ENCODE data around the gene ZBTB11.
"Not testable (repeated sequence)": the region's sequence is repeated elsewhere in the genome, so short reads cannot be mapped to it uniquely, and the experiment has no call there.

Gene ZBTB11

DNA sequence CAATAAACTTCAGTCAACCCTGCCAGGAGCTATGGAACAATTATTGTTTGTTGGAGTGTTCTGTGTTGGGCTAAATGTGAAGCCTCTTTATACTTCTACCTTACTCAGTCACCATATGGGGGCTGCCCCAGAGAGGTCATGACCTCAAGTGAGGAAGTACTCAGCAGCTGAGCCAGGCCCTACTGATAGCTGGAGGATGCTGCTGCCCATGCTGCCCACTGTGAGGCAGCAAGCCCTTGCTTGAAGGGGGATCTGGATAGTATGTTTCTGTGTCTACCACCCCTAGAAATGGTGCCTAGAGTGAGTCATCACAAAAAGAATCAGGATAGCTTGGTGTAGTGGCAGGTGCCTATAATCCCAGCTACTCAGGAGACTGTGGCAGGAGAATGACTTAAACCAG, 14.0 kb upstream of the ZBTB11 start:
- Histone ChIP-seq H3K27me3 (ENCODE audit: control insufficient read depth, insufficient read depth, low read length) (no peaks in the 10 kb centered on the region), H3K4me3 (ENCODE audit: low read length) (no peak overlapping the region), H3K36me3 (ENCODE audit: control insufficient read depth, insufficient read depth, low read length) (no peaks in the 10 kb centered on the region), H3K4me1 (ENCODE audit: control insufficient read depth, insufficient read depth, low read length) (no peaks in the 10 kb centered on the region), H3K27ac (ENCODE audit: low read length) (no peak overlapping the region), H3K9me3 (ENCODE audit: control insufficient read depth, insufficient read depth, low read length) (no peaks in the 10 kb centered on the region)
- DNase-seq (ENCODE audit: low read depth, low spot score) = no peak

DNA sequence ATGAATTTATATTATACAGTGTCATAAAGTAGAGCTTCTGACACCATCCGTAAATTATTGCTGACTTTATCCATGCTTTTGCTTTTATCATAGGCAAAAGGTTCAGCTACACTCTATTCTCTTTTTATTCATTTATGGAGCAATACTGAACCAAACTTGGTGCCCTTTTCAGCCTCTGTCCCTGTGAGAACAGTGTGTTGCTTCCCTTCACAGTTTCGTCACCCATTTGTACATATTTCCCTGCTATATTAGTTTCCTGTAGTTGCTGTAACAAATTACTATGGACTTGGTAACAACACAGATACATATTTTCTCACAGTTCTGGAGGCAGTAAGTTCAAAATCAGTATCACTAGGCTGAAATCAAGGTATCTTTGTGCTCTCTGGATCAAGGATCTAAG, 12.4 kb upstream of the ZBTB11 start:
- Histone ChIP-seq H3K9me3 (ENCODE audit: control insufficient read depth, insufficient read depth, low read length) (no peaks in the 10 kb centered on the region), H3K27ac (ENCODE audit: low read length) (no peak overlapping the region)
- WGBS (ENCODE audit: insufficient coverage, insufficient read length) = no CpG with 5 or more reads among the region's 2 CpGs

DNA sequence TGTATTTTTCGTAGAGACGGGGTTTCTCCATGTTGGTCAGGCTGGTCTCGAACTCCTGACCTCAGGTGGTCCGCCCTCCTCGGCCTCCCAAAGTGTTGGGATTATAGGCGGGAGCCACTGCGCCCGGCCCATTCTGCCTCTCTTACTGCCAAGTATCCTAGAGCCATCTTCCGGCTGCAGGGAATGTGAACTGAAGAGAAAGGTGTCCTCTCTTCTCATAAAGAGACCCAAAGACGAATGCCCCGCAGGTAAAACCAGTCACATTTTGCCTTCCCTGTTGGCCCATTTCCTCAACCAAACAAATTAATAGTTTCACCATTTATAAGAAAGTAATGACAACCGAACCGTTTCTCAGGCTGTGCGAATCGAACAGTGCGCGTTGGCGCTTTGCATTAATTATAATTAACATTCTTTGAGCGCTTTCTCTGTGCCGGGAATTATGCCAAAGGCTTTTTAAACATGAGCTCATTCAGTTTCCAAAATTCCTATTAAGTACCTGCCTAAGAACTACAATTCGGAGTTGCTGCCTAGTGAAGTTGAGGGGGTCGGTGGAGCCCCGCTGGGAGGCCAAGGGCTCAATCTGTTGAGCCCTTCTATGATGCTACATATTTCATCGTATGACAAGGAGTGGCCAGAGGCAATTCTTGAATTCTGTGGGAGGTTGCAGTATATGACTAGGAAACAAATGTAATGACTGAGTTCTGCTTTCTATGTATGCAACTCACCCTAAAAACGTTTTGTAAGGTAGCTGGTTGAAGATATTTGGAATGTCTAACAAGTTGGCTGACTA, 10.4 kb upstream of the ZBTB11 start:
- peak overlapping the region; percentile 12; the same call in 1 of the 2 replicates for H3K4me3 ChIP-seq (ENCODE audit: low read length)
- peaks cover 10% of the 10 kb centered on the region; the same call in 1 of the 2 replicates for H3K36me3 ChIP-seq (ENCODE audit: control insufficient read depth, insufficient read depth, low read length)
- no peaks in the 10 kb centered on the region for H3K27me3 ChIP-seq (ENCODE audit: control insufficient read depth, insufficient read depth, low read length)
- no peak overlapping the region for H3K27ac ChIP-seq (ENCODE audit: low read length)
- no peak for DNase-seq (ENCODE audit: low read depth, low spot score)
- no peaks in the 10 kb centered on the region for H3K9me3 ChIP-seq (ENCODE audit: control insufficient read depth, insufficient read depth, low read length)
- H3K4me1 ChIP-seq (ENCODE audit: control insufficient read depth, insufficient read depth, low read length) = no peaks in the 10 kb centered on the region
- no CpG with 5 or more reads among the region's 25 CpGs for WGBS (ENCODE audit: insufficient coverage, insufficient read length)

More for the DNA sequence above, 12.4 kb upstream of the ZBTB11 start:
- Histone ChIP-seq H3K36me3 (ENCODE audit: control insufficient read depth, insufficient read depth, low read length) (peaks cover 6% of the 10 kb centered on the region; the same call in 1 of the 2 replicates), H3K4me3 (ENCODE audit: low read length) (no peak overlapping the region), H3K4me1 (ENCODE audit: control insufficient read depth, insufficient read depth, low read length) (no peaks in the 10 kb centered on the region), H3K27me3 (ENCODE audit: control insufficient read depth, insufficient read depth, low read length) (no peaks in the 10 kb centered on the region)
- DNase-seq (ENCODE audit: low read depth, low spot score) = no peak

DNA sequence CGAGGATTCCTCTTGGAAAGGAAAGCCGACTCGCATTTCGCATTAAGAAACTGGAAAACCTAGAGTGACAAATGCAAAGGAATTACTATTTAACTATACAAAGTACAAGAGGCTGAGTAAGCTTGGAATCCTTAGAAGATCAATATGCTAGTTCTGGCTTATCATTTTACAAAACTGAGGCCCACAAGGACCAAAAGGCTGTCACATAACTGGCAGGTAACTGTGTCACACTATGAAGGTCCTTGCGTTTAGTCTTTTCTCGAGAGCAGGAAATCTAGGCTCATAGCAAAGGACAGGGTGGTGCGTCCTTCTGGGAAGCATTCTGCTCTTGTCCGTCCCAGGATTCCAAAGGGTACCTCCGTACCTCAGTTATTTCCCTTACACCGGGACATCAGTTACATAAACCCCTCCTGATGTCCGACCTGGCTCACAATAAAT, 9.0 kb upstream of the ZBTB11 start:
- Histone ChIP-seq H3K4me1 (ENCODE audit: control insufficient read depth, insufficient read depth, low read length) (no peaks in the 10 kb centered on the region), H3K27ac (ENCODE audit: low read length) (no peak overlapping the region), H3K9me3 (ENCODE audit: control insufficient read depth, insufficient read depth, low read length) (no peaks in the 10 kb centered on the region), H3K4me3 (ENCODE audit: low read length) (peak overlapping the region; percentile 79), H3K27me3 (ENCODE audit: control insufficient read depth, insufficient read depth, low read length) (no peaks in the 10 kb centered on the region), H3K36me3 (ENCODE audit: control insufficient read depth, insufficient read depth, low read length) (peaks cover 20% of the 10 kb centered on the region; the same call in 1 of the 2 replicates)
- no CpG with 5 or more reads among the region's 11 CpGs for WGBS (ENCODE audit: insufficient coverage, insufficient read length)
- no peak for DNase-seq (ENCODE audit: low read depth, low spot score)

DNA sequence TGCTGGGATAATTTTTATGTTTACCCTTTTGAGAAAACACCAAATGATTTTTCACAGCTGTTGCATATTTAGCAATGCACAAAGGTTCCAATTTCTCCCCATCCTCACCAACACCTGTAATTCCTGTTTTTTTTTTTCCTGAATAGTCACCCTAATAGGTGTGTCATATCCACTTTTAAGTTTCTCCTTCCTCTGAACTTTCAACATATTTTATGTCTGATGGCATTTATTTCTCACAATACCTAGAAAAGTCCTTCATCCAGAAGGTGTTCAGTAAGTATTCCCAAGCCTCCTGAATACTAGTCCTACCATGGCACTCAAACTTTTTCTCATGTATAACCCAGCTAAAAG, 8.1 kb upstream of the ZBTB11 start:
- no peaks in the 10 kb centered on the region for H3K9me3 ChIP-seq (ENCODE audit: control insufficient read depth, insufficient read depth, low read length)
- peaks cover 25% of the 10 kb centered on the region; the same call in 1 of the 2 replicates for H3K36me3 ChIP-seq (ENCODE audit: control insufficient read depth, insufficient read depth, low read length)
- no peaks in the 10 kb centered on the region for H3K4me1 ChIP-seq (ENCODE audit: control insufficient read depth, insufficient read depth, low read length)
- DNase-seq (ENCODE audit: low read depth, low spot score) = no peak
- no peaks in the 10 kb centered on the region for H3K27me3 ChIP-seq (ENCODE audit: control insufficient read depth, insufficient read depth, low read length)
- no peak overlapping the region for H3K27ac ChIP-seq (ENCODE audit: low read length)
- H3K4me3 ChIP-seq (ENCODE audit: low read length) = no peak overlapping the region; the same call in 1 of the 2 replicates

- Histone ChIP-seq H3K36me3 (ENCODE audit: control insufficient read depth, insufficient read depth, low read length) (peaks cover 27% of the 10 kb centered on the region), H3K9me3 (ENCODE audit: control insufficient read depth, insufficient read depth, low read length) (no peaks in the 10 kb centered on the region), H3K27me3 (ENCODE audit: control insufficient read depth, insufficient read depth, low read length) (no peaks in the 10 kb centered on the region), H3K4me3 (ENCODE audit: low read length) (no peak overlapping the region), H3K4me1 (ENCODE audit: control insufficient read depth, insufficient read depth, low read length) (no peaks in the 10 kb centered on the region; the same call in 1 of the 2 replicates), H3K27ac (ENCODE audit: low read length) (no peak overlapping the region)
- no CpG with 5 or more reads among the region's 4 CpGs for WGBS (ENCODE audit: insufficient coverage, insufficient read length)
- no peak for DNase-seq (ENCODE audit: low read depth, low spot score)
These were observed 3.5 kb upstream of the ZBTB11 start for GRCh38 chr3:101680466-101680865.

- H3K4me3 ChIP-seq (ENCODE audit: low read length); H3K4me1 ChIP-seq (ENCODE audit: control insufficient read depth, insufficient read depth, low read length); H3K9me3 ChIP-seq (ENCODE audit: control insufficient read depth, insufficient read depth, low read length); DNase-seq (ENCODE audit: low read depth, low spot score); H3K27ac ChIP-seq (ENCODE audit: low read length); H3K27me3 ChIP-seq (ENCODE audit: control insufficient read depth, insufficient read depth, low read length): not testable (repeated sequence)
- WGBS (ENCODE audit: insufficient coverage, insufficient read length) = no CpG with 5 or more reads among the region's 2 CpGs
- H3K36me3 ChIP-seq (ENCODE audit: control insufficient read depth, insufficient read depth, low read length) = peaks cover 18% of the 10 kb centered on the region
These were observed 1.9 kb upstream of the ZBTB11 start for GRCh38 chr3:101678837-101679236.

DNA sequence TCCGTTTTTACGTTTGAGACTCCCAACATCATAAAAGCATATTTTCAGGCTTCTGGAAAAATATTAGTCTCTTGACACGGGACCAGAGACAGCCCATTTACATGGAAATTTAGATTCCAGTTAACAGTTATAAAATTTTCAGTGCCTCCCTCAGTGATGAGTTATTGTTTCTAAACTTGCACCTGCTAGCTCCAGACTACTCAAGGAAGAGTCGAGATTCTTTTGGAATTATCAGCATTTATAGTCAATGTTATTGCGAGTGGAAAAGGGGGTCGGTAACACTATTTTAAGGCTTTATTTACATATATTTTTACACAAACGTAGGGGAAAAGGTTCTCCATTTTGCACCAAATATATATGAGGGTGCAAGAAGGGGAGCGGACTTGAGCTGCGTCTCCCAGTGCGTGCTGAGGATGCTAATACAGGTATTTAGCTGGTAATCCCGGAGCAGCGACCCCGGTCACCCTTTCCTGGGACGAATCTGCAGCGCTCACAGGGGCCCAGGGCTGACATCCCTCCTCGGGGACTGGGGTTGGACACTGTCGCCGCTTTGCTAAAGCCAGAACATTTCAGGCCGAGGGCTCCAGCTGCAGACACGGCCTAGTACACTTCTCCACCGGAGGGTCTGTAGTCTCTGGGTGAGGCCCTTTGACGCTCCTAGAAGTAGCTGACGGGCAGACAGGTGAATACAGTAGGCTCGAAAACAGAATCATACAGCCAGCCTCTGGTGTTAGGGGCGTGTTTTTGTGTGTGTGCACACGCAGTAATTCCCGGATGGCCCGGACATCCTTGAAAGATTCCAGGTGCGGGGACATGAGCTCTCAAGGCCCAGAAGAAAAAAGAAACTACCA, 729 bp upstream of the ZBTB11 start:
- H3K4me1 ChIP-seq (ENCODE audit: control insufficient read depth, insufficient read depth, low read length) = no peaks in the 10 kb centered on the region; the same call in 1 of the 2 replicates
- peaks cover 18% of the 10 kb centered on the region for H3K36me3 ChIP-seq (ENCODE audit: control insufficient read depth, insufficient read depth, low read length)
- no CpG with 5 or more reads among the region's 29 CpGs for WGBS (ENCODE audit: insufficient coverage, insufficient read length)
- H3K27ac ChIP-seq (ENCODE audit: low read length) = no peak overlapping the region
- H3K27me3 ChIP-seq (ENCODE audit: control insufficient read depth, insufficient read depth, low read length) = no peaks in the 10 kb centered on the region
- DNase-seq (ENCODE audit: low read depth, low spot score) = no peak
- H3K4me3 ChIP-seq (ENCODE audit: low read length) = no peak overlapping the region; the same call in 1 of the 2 replicates
- H3K9me3 ChIP-seq (ENCODE audit: control insufficient read depth, insufficient read depth, low read length) = no peaks in the 10 kb centered on the region

DNA sequence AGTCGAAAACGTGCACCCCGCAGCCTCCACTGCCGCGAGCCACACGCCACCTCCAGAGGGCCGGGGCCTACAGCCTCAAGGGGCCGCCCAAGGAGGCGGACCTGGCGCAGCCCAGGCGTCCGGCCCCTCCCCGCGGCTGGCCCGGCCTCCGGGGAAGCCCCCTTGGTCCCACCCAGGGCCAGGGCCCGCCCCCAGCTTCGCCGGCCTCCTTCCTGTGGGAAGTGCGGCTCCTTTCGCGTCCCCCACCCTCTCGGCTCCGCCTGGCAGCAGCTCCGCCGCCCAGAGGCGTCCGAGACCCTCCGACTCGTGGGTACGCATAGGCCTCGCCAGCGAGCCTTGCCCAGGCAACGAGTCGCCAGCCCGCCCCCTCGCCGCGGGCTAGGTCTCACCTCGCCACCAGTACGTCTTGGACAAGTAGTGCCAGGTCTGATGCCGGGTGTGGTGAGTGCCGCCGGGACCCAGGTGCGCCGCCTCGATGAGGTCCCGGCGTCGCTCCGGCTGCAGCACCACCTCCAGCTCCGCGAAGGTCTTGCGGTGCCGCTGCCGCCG, 642 bp downstream of the ZBTB11 start:
- Histone ChIP-seq H3K4me1 (ENCODE audit: control insufficient read depth, insufficient read depth, low read length) (no peaks in the 10 kb centered on the region; the same call in 1 of the 2 replicates), H3K27me3 (ENCODE audit: control insufficient read depth, insufficient read depth, low read length) (no peaks in the 10 kb centered on the region), H3K4me3 (ENCODE audit: low read length) (peak overlapping the region; percentile 94), H3K27ac (ENCODE audit: low read length) (no peak overlapping the region), H3K36me3 (ENCODE audit: control insufficient read depth, insufficient read depth, low read length) (peaks cover 7% of the 10 kb centered on the region), H3K9me3 (ENCODE audit: control insufficient read depth, insufficient read depth, low read length) (no peaks in the 10 kb centered on the region)
- DNase-seq (ENCODE audit: low read depth, low spot score) = peak; percentile 72
- WGBS (ENCODE audit: insufficient coverage, insufficient read length) = no CpG with 5 or more reads among the region's 57 CpGs

- no peaks in the 10 kb centered on the region; the same call in 1 of the 2 replicates for H3K4me1 ChIP-seq (ENCODE audit: control insufficient read depth, insufficient read depth, low read length)
- no peak overlapping the region for H3K27ac ChIP-seq (ENCODE audit: low read length)
- no CpG with 5 or more reads among the region's 27 CpGs for WGBS (ENCODE audit: insufficient coverage, insufficient read length)
- no peak for DNase-seq (ENCODE audit: low read depth, low spot score)
- peak overlapping the region; percentile 94; the same call in 1 of the 2 replicates for H3K4me3 ChIP-seq (ENCODE audit: low read length)
- no peaks in the 10 kb centered on the region for H3K9me3 ChIP-seq (ENCODE audit: control insufficient read depth, insufficient read depth, low read length)
- H3K27me3 ChIP-seq (ENCODE audit: control insufficient read depth, insufficient read depth, low read length) = no peaks in the 10 kb centered on the region
- H3K36me3 ChIP-seq (ENCODE audit: control insufficient read depth, insufficient read depth, low read length) = peaks cover 7% of the 10 kb centered on the region
These were observed 1.2 kb downstream of the ZBTB11 start for GRCh38 chr3:101675709-101676215.

Data from iPS DF 6.9 (cell line).